DND-41 (cell line): ENCODE data around the gene ACO2.

Source experiments
- ATAC-seq: fragments of 200-7000 bp; cut with Tn5 transposase; 3 replicates; pipeline ENCODE4 v1.9.1; 2021; ENCODE audit warnings: low read depth; ENCODE audit not compliant: insufficient read depth
- DNase-seq: peaks from one replicate; pipeline ENCODE4 v3.0.0-alpha.2; 2020
- H2AFZ ChIP-seq: 2 replicates; pipeline ENCODE4 v1.6.0; 2012; ENCODE audit warnings: low read depth, low read length
- H3K27ac ChIP-seq: 2 replicates; pipeline ENCODE4 v1.5.1; 2012; ENCODE audit warnings: low read length, inconsistent platforms
- H3K27me3 ChIP-seq: fragments of 200-600 bp; sonication (generic); 2 replicates; pipeline ENCODE4 v1.6.0; 2012; ENCODE audit warnings: low read length, mild to moderate bottlenecking, inconsistent platforms; ENCODE audit not compliant: insufficient read depth, poor library complexity
- H3K36me3 ChIP-seq: 2 replicates; pipeline ENCODE4 v1.5.1; 2012; ENCODE audit warnings: low read length, inconsistent platforms; ENCODE audit not compliant: insufficient read depth
- H3K4me1 ChIP-seq: 2 replicates; pipeline ENCODE4 v1.5.1; 2012; ENCODE audit warnings: mild to moderate bottlenecking, low read length; ENCODE audit not compliant: insufficient read depth
- H3K4me2 ChIP-seq: 2 replicates; pipeline ENCODE4 v1.6.0; 2012; ENCODE audit warnings: mild to moderate bottlenecking, moderate library complexity, low read length, inconsistent platforms; ENCODE audit not compliant: insufficient read depth
- H3K4me3 ChIP-seq, 2 experiments: fragments of 200-600 bp in 1 of 2; shearing (Covaris generic) in 1 of 2; 2 replicates each; pipeline ENCODE4 v1.5.1; 2012 to 2016; ENCODE audit warnings: inconsistent platforms in 2 of 2, low read length in 2 of 2, mild to moderate bottlenecking in 2 of 2, low read depth in 1 of 2, moderate library complexity in 1 of 2
- H3K79me2 ChIP-seq: 2 replicates; pipeline ENCODE4 v1.6.0; 2012; ENCODE audit warnings: low read length, inconsistent platforms; ENCODE audit not compliant: insufficient read depth
- H3K9ac ChIP-seq: 2 replicates; pipeline ENCODE4 v1.6.0; 2012; ENCODE audit warnings: low read depth, mild to moderate bottlenecking, inconsistent platforms, low read length, moderate library complexity
- H3K9me3 ChIP-seq: 2 replicates; pipeline ENCODE4 v1.5.1; 2012; ENCODE audit warnings: low read length, moderate library complexity, mild to moderate bottlenecking, inconsistent platforms; ENCODE audit not compliant: insufficient read depth, severe bottlenecking
- H4K20me1 ChIP-seq: 2 replicates; pipeline ENCODE4 v1.6.0; 2012; ENCODE audit warnings: low read length; ENCODE audit not compliant: insufficient read depth
- CTCF ChIP-seq: IDR thresholded peaks from 2 replicates; pipeline ENCODE4 v1.5.1; 2012; ENCODE audit warnings: borderline replicate concordance, low read length, moderate library complexity, mild to moderate bottlenecking; ENCODE audit not compliant: poor library complexity, severe bottlenecking; ENCODE audit errors: extremely low read depth
- EZH2 ChIP-seq: IDR thresholded peaks from 3 replicates; pipeline ENCODE4 v1.6.1; 2012; ENCODE audit warnings: borderline replicate concordance, low read depth, mild to moderate bottlenecking, moderate library complexity, low read length, inconsistent platforms; ENCODE audit not compliant: severe bottlenecking

Gene ACO2

GRCh38 chr22:41461901-41462300, 7.0 kb upstream of the ACO2 start:
- H4K20me1 ChIP-seq = peaks cover 9% of the 10 kb centered on the region; the same call in 1 of the 2 replicates
- peaks cover 87% of the 10 kb centered on the region for H3K36me3 ChIP-seq

GRCh38 chr22:41469218-41469851, 418 bp downstream of the ACO2 start:
- DNase-seq = no peak
- peak overlapping the region; percentile 96 for H3K4me2 ChIP-seq
- H3K9me3 ChIP-seq = no peaks in the 10 kb centered on the region
- TF ChIP-seq EZH2 (no peak), CTCF (no peak)
- H2AFZ ChIP-seq = peak overlapping the region; percentile 85
- peak overlapping the region; percentile 78 for H3K9ac ChIP-seq
- ATAC-seq = peak; percentile 25
- H4K20me1 ChIP-seq = peaks cover 16% of the 10 kb centered on the region
- peaks cover 55% of the 10 kb centered on the region for H3K36me3 ChIP-seq
- no peaks in the 10 kb centered on the region for H3K27me3 ChIP-seq
- H3K79me2 ChIP-seq = peaks cover 91% of the 10 kb centered on the region
- H3K27ac ChIP-seq = peak overlapping the region; percentile 97
- peak overlapping the region; percentile 41 to 82; a peak in 3 of 4 replicates for H3K4me3 ChIP-seq
- H3K4me1 ChIP-seq = peaks cover 60% of the 10 kb centered on the region

More at GRCh38 chr22:41461901-41462300, 7.0 kb upstream of the ACO2 start:
- Histone ChIP-seq H3K4me2 (no peak overlapping the region), H3K9ac (no peak overlapping the region), H3K27ac (no peak overlapping the region), H3K4me1 (peaks cover 24% of the 10 kb centered on the region), H3K9me3 (no peaks in the 10 kb centered on the region), H2AFZ (no peak overlapping the region), H3K4me3 (no peak overlapping the region), H3K27me3 (no peaks in the 10 kb centered on the region), H3K79me2 (peaks cover 44% of the 10 kb centered on the region)
- ATAC-seq (no peak), DNase-seq (no peak)
- TF ChIP-seq EZH2 (no peak), CTCF (no peak)

- DNase-seq (no peak), ATAC-seq (no peak)
- H3K4me3 ChIP-seq = no peak overlapping the region
- no peak overlapping the region for H2AFZ ChIP-seq
- H3K9me3 ChIP-seq = no peaks in the 10 kb centered on the region
- peak overlapping the region; percentile 96; the same call in 1 of the 2 replicates for H3K4me2 ChIP-seq
- H3K27me3 ChIP-seq = no peaks in the 10 kb centered on the region
- H3K36me3 ChIP-seq = peaks cover 41% of the 10 kb centered on the region
- TF ChIP-seq EZH2 = no peak
- no peak for TF ChIP-seq CTCF
- H4K20me1 ChIP-seq = peaks cover 15% of the 10 kb centered on the region
- H3K79me2 ChIP-seq = peaks cover 89% of the 10 kb centered on the region
- no peak overlapping the region for H3K9ac ChIP-seq
- H3K27ac ChIP-seq = no peak overlapping the region
- H3K4me1 ChIP-seq = peaks cover 48% of the 10 kb centered on the region
Measured at GRCh38 chr22:41470886-41471285, 2.0 kb downstream of the ACO2 start.

- Histone ChIP-seq H3K9ac (no peak overlapping the region), H3K27ac (no peak overlapping the region), H3K79me2 (peaks cover 88% of the 10 kb centered on the region), H2AFZ (no peak overlapping the region), H3K4me1 (peaks cover 41% of the 10 kb centered on the region), H3K9me3 (no peaks in the 10 kb centered on the region), H3K36me3 (peaks cover 34% of the 10 kb centered on the region), H3K27me3 (no peaks in the 10 kb centered on the region), H3K4me3 (no peak overlapping the region), H4K20me1 (peaks cover 12% of the 10 kb centered on the region), H3K4me2 (peak overlapping the region; percentile 96; the same call in 1 of the 2 replicates)
- no peak for TF ChIP-seq CTCF
- TF ChIP-seq EZH2 = no peak
- no peak for ATAC-seq
- DNase-seq = no peak
Measured at GRCh38 chr22:41471568-41471967, 2.7 kb downstream of the ACO2 start.
